WTC11 (cell line): ENCODE data around the gene PDCD1LG2. TPM values are rescaled to one million over a fixed set of nuclear protein-coding genes. Genes with fewer than 3 reads are reported as not detected.
"Not testable (repeated sequence)": the region's sequence is repeated elsewhere in the genome, so short reads cannot be mapped to it uniquely, and the experiment has no call there.

Experiments used
- ATAC-seq: fragments of 200-7000 bp; cut with Tn5 transposase; 2 replicates; pipeline ENCODE4 v1.10.0; 2021; ENCODE audit warnings: mild to moderate bottlenecking, moderate library complexity
- Bru-seq: library from RNA; stranded (reverse); fragments of 400-500 nt; gene quantifications from one replicate; lab custom pipeline; 2021; lab: Mats Ljungman, UMichigan
- CTCF ChIA-PET: fragments of 300-600 bp; sonication (Branson Sonifier 250); formaldehyde crosslinking; loops from one replicate; lab custom pipeline; 2021; ENCODE audit warnings: antibody characterized with exemption; lab: Charles Lee
- POLR2A ChIA-PET: fragments of 350-600 bp; sonication (Branson Sonifier 250); formaldehyde crosslinking; loops from one replicate; lab custom pipeline; 2021; ENCODE audit warnings: antibody characterized with exemption; lab: Charles Lee
- DNase-seq: peaks from one replicate; pipeline ENCODE4 v3.0.0; 2021; ENCODE audit warnings: low spot score
- H3K27ac Mint-ChIP-seq: 2 replicates; pipeline ENCODE4 v1.8.0; 2021; ENCODE audit warnings: mixed read lengths
- H3K27me3 Mint-ChIP-seq: 2 replicates; pipeline ENCODE4 v1.8.0; 2021; ENCODE audit warnings: low read depth, mild to moderate bottlenecking, moderate library complexity, mixed read lengths
- H3K36me3 Mint-ChIP-seq: 2 replicates; pipeline ENCODE4 v1.8.0; 2021; ENCODE audit warnings: mixed read lengths
- H3K4me1 Mint-ChIP-seq: 2 replicates; pipeline ENCODE4 v1.8.0; 2022; ENCODE audit warnings: mixed read lengths
- H3K4me3 Mint-ChIP-seq: 2 replicates; pipeline ENCODE4 v1.8.0; 2021; ENCODE audit warnings: mild to moderate bottlenecking, moderate library complexity, mixed read lengths
- H3K9me3 Mint-ChIP-seq: 2 replicates; pipeline ENCODE4 v1.8.0; 2021; ENCODE audit warnings: mixed read lengths
- CDX4 ChIP-seq: fragments of 250-450 bp; sonication (Bioruptor Pico); IDR thresholded peaks from 2 replicates; pipeline ENCODE4 v1.9.0; 2021; ENCODE audit warnings: moderate library complexity, mild to moderate bottlenecking, inconsistent platforms, borderline replicate concordance
- E2F1 ChIP-seq: sonication (generic); formaldehyde crosslinking; IDR thresholded peaks from 2 replicates; pipeline ENCODE4 v1.8.0; 2022; ENCODE audit warnings: mild to moderate bottlenecking, missing genetic modification reagents
- FOXP1 ChIP-seq: sonication (generic); formaldehyde crosslinking; IDR thresholded peaks from 2 replicates; pipeline ENCODE4 v1.8.0; 2022; ENCODE audit warnings: missing genetic modification reagents, mild to moderate bottlenecking, moderate library complexity, borderline replicate concordance
- IRF2 ChIP-seq: sonication (generic); formaldehyde crosslinking; IDR thresholded peaks from 2 replicates; pipeline ENCODE4 v1.8.0; 2022; ENCODE audit warnings: low read depth, missing genetic modification reagents, borderline replicate concordance
- KAT7 ChIP-seq: sonication (generic); formaldehyde crosslinking; IDR thresholded peaks from 2 replicates; pipeline ENCODE4 v1.8.1; 2023; ENCODE audit warnings: missing genetic modification reagents, mild to moderate bottlenecking, borderline replicate concordance
- NR1H2 ChIP-seq: sonication (generic); formaldehyde crosslinking; IDR thresholded peaks from 2 replicates; pipeline ENCODE4 v1.9.0; 2021; ENCODE audit warnings: mild to moderate bottlenecking, moderate library complexity, missing genetic modification reagents
- PRDM15 ChIP-seq: sonication (generic); formaldehyde crosslinking; IDR thresholded peaks from 2 replicates; pipeline ENCODE4 v1.8.0; 2022; ENCODE audit warnings: missing genetic modification reagents
- TEAD1 ChIP-seq: sonication (generic); formaldehyde crosslinking; IDR thresholded peaks from 2 replicates; pipeline ENCODE4 v1.8.0; 2022; ENCODE audit warnings: mild to moderate bottlenecking, missing genetic modification reagents
- TP53 ChIP-seq: sonication (generic); formaldehyde crosslinking; IDR thresholded peaks from 2 replicates; pipeline ENCODE4 v1.8.1; 2023; ENCODE audit warnings: mild to moderate bottlenecking, missing genetic modification reagents
- ZBTB21 ChIP-seq: sonication (generic); formaldehyde crosslinking; IDR thresholded peaks from 2 replicates; pipeline ENCODE4 v1.8.1; 2023; ENCODE audit warnings: mild to moderate bottlenecking, missing genetic modification reagents, borderline replicate concordance
- ZBTB43 ChIP-seq: sonication (generic); formaldehyde crosslinking; IDR thresholded peaks from 2 replicates; pipeline ENCODE4 v1.8.1; 2023; ENCODE audit warnings: mild to moderate bottlenecking, missing genetic modification reagents
- ZMAT4 ChIP-seq: fragments of 250-450 bp; sonication (Bioruptor Pico); IDR thresholded peaks from 2 replicates; pipeline ENCODE4 v1.9.0; 2021; ENCODE audit warnings: mild to moderate bottlenecking
- ZNF416 ChIP-seq: fragments of 250-450 bp; sonication (Bioruptor Pico); IDR thresholded peaks from 2 replicates; pipeline ENCODE4 v1.9.0; 2021; ENCODE audit warnings: mild to moderate bottlenecking, inconsistent platforms
- ZNF671 ChIP-seq: fragments of 250-450 bp; sonication (Bioruptor Pico); IDR thresholded peaks from 2 replicates; pipeline ENCODE4 v1.8.0; 2021; ENCODE audit warnings: mild to moderate bottlenecking
- long read RNA-seq, 3 experiments: library from RNA in 1 of 3; library from capped mRNA in 1 of 3; library from polyadenylated mRNA in 1 of 3; unstranded in 2 of 3; stranded (forward) in 1 of 3; transcript quantifications; one replicate each; pipeline ENCODE4 v2.0.0, GENCODE V29; 2021
- total RNA-seq: library from RNA; stranded (reverse); gene quantifications from 3 replicates; pipeline ENCODE4 v1.2.3, GENCODE V29; 2021

The PDCD1LG2 gene
- total RNA-seq: not detected in 3 replicates
- not detected for Bru-seq, nascent RNA
- long read RNA-seq, experiment 1: 0 reads
- long read RNA-seq, experiment 2: 0 reads
- long read RNA-seq, experiment 3: 0 reads

GRCh38 chr9:5510360-5510931 is at the start of gene PDCD1LG2:
Gene PDCD1LG2, plus strand, starts transcription at chr9:5510531. Its CDS starts 12,016 bp downstream, at chr9:5522547.
- no peak for ATAC-seq

GRCh38 chr9:5464831-5465330 is 45.5 kb upstream of the PDCD1LG2 start:
- H3K4me3 Mint-ChIP-seq, POLR2A ChIA-PET, ATAC-seq, DNase-seq, H3K27ac Mint-ChIP-seq, H3K9me3 Mint-ChIP-seq, H3K36me3 Mint-ChIP-seq, H3K4me1 Mint-ChIP-seq, H3K27me3 Mint-ChIP-seq: not testable (repeated sequence)
- CTCF ChIA-PET: interaction anchor here (1.2 kb wide), 1 partner anchor 14 kb away, joined by 3 read pairs; the partner anchor contains the start of gene CD274

More at GRCh38 chr9:5510360-5510931, at the start of gene PDCD1LG2:
- TF ChIP-seq CDX4 (CRISPR knock-in tag) (no peak), ZMAT4 (CRISPR knock-in tag) (no peak), IRF2 (CRISPR knock-in tag) (no peak), KAT7 (CRISPR knock-in tag) (no peak), E2F1 (no peak), FOXP1 (CRISPR knock-in tag) (no peak), ZNF671 (CRISPR knock-in tag) (no peak), ZNF416 (CRISPR knock-in tag) (no peak), ZBTB21 (CRISPR knock-in tag) (no peak)
- ChIA-PET CTCF (interaction anchor here (0.6 kb wide), 1 partner anchor 90 kb away, joined by 4 read pairs; no protein-coding TSS in a partner anchor), POLR2A (no interaction called here)
- Mint-ChIP-seq H3K27me3 (no peaks in the 10 kb centered on the region; the same call in 1 of the 2 replicates), H3K9me3 (peaks cover 10% of the 10 kb centered on the region), H3K4me3 (no peak within 1 kb of the TSS), H3K4me1 (peaks cover 7% of the 10 kb centered on the region), H3K36me3 (no peaks in the 10 kb centered on the region), H3K27ac (no peak within 1 kb of the TSS)
- DNase-seq: no peak

GRCh38 chr9:5466005-5466404 is 44.3 kb upstream of the PDCD1LG2 start:
- Mint-ChIP-seq H3K4me1 (peaks cover 3% of the 10 kb centered on the region; the same call in 1 of the 2 replicates), H3K4me3 (no peak overlapping the region), H3K9me3 (no peaks in the 10 kb centered on the region), H3K27ac (no peak overlapping the region), H3K27me3 (no peaks in the 10 kb centered on the region), H3K36me3 (no peaks in the 10 kb centered on the region)
- POLR2A ChIA-PET: no interaction called here
- no peak for ATAC-seq
- DNase-seq: no peak
- CTCF ChIA-PET: no interaction called here
- no peak for TF ChIP-seq NR1H2 (CRISPR knock-in tag)
- no peak for TF ChIP-seq TEAD1 (CRISPR knock-in tag)
- no peak for TF ChIP-seq ZBTB43

GRCh38 chr9:5466766-5467165 is 43.6 kb upstream of the PDCD1LG2 start:
- Mint-ChIP-seq H3K4me3 (no peak overlapping the region), H3K27me3 (no peaks in the 10 kb centered on the region), H3K36me3 (no peaks in the 10 kb centered on the region), H3K4me1 (peaks cover 3% of the 10 kb centered on the region; the same call in 1 of the 2 replicates), H3K27ac (no peak overlapping the region), H3K9me3 (no peaks in the 10 kb centered on the region)
- CTCF ChIA-PET: no interaction called here
- DNase-seq (no peak), ATAC-seq (no peak)
- POLR2A ChIA-PET: no interaction called here
- TF ChIP-seq ZNF671 (CRISPR knock-in tag): no peak
- TF ChIP-seq TP53 (CRISPR knock-in tag): no peak
- TF ChIP-seq PRDM15: no peak
- TF ChIP-seq, all 79 proteins: peak for 0
